H9 (cell line): ENCODE measurements around the gene TLE6. TPM values are rescaled to one million over a fixed set of nuclear protein-coding genes. Genes with fewer than 3 reads are reported as not detected.

ENCODE experiments used
- DNase-seq: peaks from one replicate; pipeline ENCODE4 v3.0.0-alpha.2; 2017
- H2AFZ ChIP-seq: one replicate; pipeline ENCODE4 v1.6.1; 2013; ENCODE audit warnings: mild to moderate bottlenecking, low read length, control low read depth, moderate library complexity
- H2AK5ac ChIP-seq: 2 replicates; pipeline ENCODE4 v1.6.1; 2013; ENCODE audit warnings: low read length, control low read depth, mixed read lengths; ENCODE audit not compliant: insufficient read length
- H2BK120ac ChIP-seq: one replicate; pipeline ENCODE4 v1.6.1; 2013; ENCODE audit warnings: low read depth, mild to moderate bottlenecking, low read length, control low read depth, inconsistent platforms; ENCODE audit not compliant: poor library complexity, severe bottlenecking
- H2BK12ac ChIP-seq: 2 replicates; pipeline ENCODE4 v1.6.1; 2013; ENCODE audit warnings: low read length, control low read depth, mixed read lengths, low read depth; ENCODE audit not compliant: insufficient read length
- H2BK15ac ChIP-seq: 2 replicates; pipeline ENCODE4 v1.6.1; 2013; ENCODE audit warnings: low read depth, low read length, control low read depth
- H2BK20ac ChIP-seq: one replicate; pipeline ENCODE4 v1.6.1; 2013; ENCODE audit warnings: low read depth, mild to moderate bottlenecking, low read length, control low read depth, inconsistent platforms; ENCODE audit not compliant: poor library complexity, severe bottlenecking
- H2BK5ac ChIP-seq: 2 replicates; pipeline ENCODE4 v1.6.1; 2013; ENCODE audit warnings: low read length, control low read depth, mixed read lengths; ENCODE audit not compliant: insufficient read length
- H3K14ac ChIP-seq: 2 replicates; pipeline ENCODE4 v1.6.1; 2013; ENCODE audit warnings: low read length, control low read depth; ENCODE audit not compliant: insufficient read depth
- H3K18ac ChIP-seq: 2 replicates; pipeline ENCODE4 v1.6.1; 2013; ENCODE audit warnings: low read depth, mild to moderate bottlenecking, mixed read lengths, low read length, control low read depth; ENCODE audit not compliant: insufficient read length
- H3K23ac ChIP-seq: 2 replicates; pipeline ENCODE4 v1.6.1; 2013; ENCODE audit warnings: low read length, control low read depth, mixed read lengths, low read depth; ENCODE audit not compliant: insufficient read length
- H3K23me2 ChIP-seq: 2 replicates; pipeline ENCODE4 v1.6.1; 2013; ENCODE audit warnings: low read depth, mild to moderate bottlenecking, mixed read lengths, low read length, control low read depth; ENCODE audit not compliant: insufficient read length, poor library complexity, severe bottlenecking
- H3K27ac ChIP-seq: 2 replicates; pipeline ENCODE4 v1.5.1; 2013; ENCODE audit warnings: low read length, control low read depth, mixed read lengths, low read depth; ENCODE audit not compliant: insufficient read length
- H3K27me3 ChIP-seq: 2 replicates; pipeline ENCODE4 v1.6.1; 2013; ENCODE audit warnings: low read length, control low read depth, inconsistent platforms; ENCODE audit not compliant: insufficient read depth
- H3K4ac ChIP-seq: 2 replicates; pipeline ENCODE4 v1.6.1; 2013; ENCODE audit warnings: low read depth, mild to moderate bottlenecking, control low read depth, inconsistent platforms, low read length, moderate library complexity
- H3K4me1 ChIP-seq: 2 replicates; pipeline ENCODE4 v1.6.1; 2013; ENCODE audit warnings: low read length, control low read depth, inconsistent platforms; ENCODE audit not compliant: insufficient read depth
- H3K4me2 ChIP-seq: 2 replicates; pipeline ENCODE4 v1.6.1; 2013; ENCODE audit warnings: low read length, control low read depth, mixed read lengths; ENCODE audit not compliant: insufficient read length, insufficient read depth
- H3K56ac ChIP-seq: 2 replicates; pipeline ENCODE4 v1.6.1; 2013; ENCODE audit warnings: low read depth, mild to moderate bottlenecking, mixed read lengths, low read length, control low read depth; ENCODE audit not compliant: insufficient read length
- H3K79me1 ChIP-seq: 2 replicates; pipeline ENCODE4 v1.6.1; 2013; ENCODE audit warnings: low read depth, mild to moderate bottlenecking, moderate library complexity, low read length, control low read depth, inconsistent platforms; ENCODE audit not compliant: insufficient read depth, poor library complexity, severe bottlenecking
- H3K79me2 ChIP-seq: 2 replicates; pipeline ENCODE4 v1.6.1; 2013; ENCODE audit warnings: low read length, control low read depth, inconsistent platforms; ENCODE audit not compliant: insufficient read depth
- H3K9ac ChIP-seq: 2 replicates; pipeline ENCODE4 v1.6.1; 2013; ENCODE audit warnings: low read length, control low read depth, mixed read lengths; ENCODE audit not compliant: insufficient read length; ENCODE audit errors: extremely low read depth
- H3K9me3 ChIP-seq: one replicate; pipeline ENCODE4 v1.6.1; 2013; ENCODE audit warnings: low read depth, low read length, inconsistent platforms; ENCODE audit not compliant: control insufficient read depth
- H3T11ph ChIP-seq: one replicate; pipeline ENCODE4 v1.6.1; 2013; ENCODE audit warnings: mild to moderate bottlenecking, low read length, control low read depth, inconsistent platforms
- H4K20me1 ChIP-seq: one replicate; pipeline ENCODE4 v1.6.1; 2013; ENCODE audit not compliant: control insufficient read depth, insufficient read length, insufficient read depth
- H4K5ac ChIP-seq: 2 replicates; pipeline ENCODE4 v1.6.1; 2013; ENCODE audit warnings: low read depth, mild to moderate bottlenecking, mixed read lengths, low read length, control low read depth; ENCODE audit not compliant: insufficient read length
- H4K8ac ChIP-seq: replicated peaks from 2 replicates; pipeline ENCODE4 v1.6.1; 2013; ENCODE audit warnings: low read length, control low read depth, mixed read lengths, low read depth; ENCODE audit not compliant: insufficient read length
- H4K91ac ChIP-seq: 2 replicates; pipeline ENCODE4 v1.6.1; 2013; ENCODE audit warnings: low read depth, mild to moderate bottlenecking, moderate library complexity, mixed read lengths, low read length, control low read depth; ENCODE audit not compliant: insufficient read length
- H3K27ac Mint-ChIP-seq, 3 experiments: 2 replicates in 2 of 3; 3 replicates in 1 of 3; pipeline ENCODE4 v1.8.0; 2020 to 2021; ENCODE audit warnings: mixed read lengths in 3 of 3, mild to moderate bottlenecking in 1 of 3, moderate library complexity in 1 of 3
- H3K27me3 Mint-ChIP-seq: 2 replicates; pipeline ENCODE4 v1.8.0; 2021; ENCODE audit warnings: low read depth, mild to moderate bottlenecking, moderate library complexity, mixed read lengths
- H3K36me3 Mint-ChIP-seq, 3 experiments: 2 replicates in 2 of 3; 3 replicates in 1 of 3; pipeline ENCODE4 v1.8.0; 2020 to 2021; ENCODE audit warnings: low read depth in 3 of 3, mixed read lengths in 3 of 3; ENCODE audit not compliant: insufficient read depth in 1 of 3
- H3K4me1 Mint-ChIP-seq, 2 experiments: 2 replicates each; pipeline ENCODE4 v1.8.0; 2020; ENCODE audit warnings: mixed read lengths in 2 of 2
- H3K4me3 Mint-ChIP-seq, 2 experiments: 2 replicates in 1 of 2; 3 replicates in 1 of 2; pipeline ENCODE4 v1.8.0; 2020 to 2021; ENCODE audit warnings: mild to moderate bottlenecking in 2 of 2, mixed read lengths in 2 of 2, moderate library complexity in 1 of 2
- H3K9me3 Mint-ChIP-seq, 2 experiments: 2 replicates in 1 of 2; 3 replicates in 1 of 2; pipeline ENCODE4 v1.8.0; 2020; ENCODE audit warnings: mild to moderate bottlenecking in 2 of 2, mixed read lengths in 2 of 2, moderate library complexity in 1 of 2
- WGBS: extraction: QIAGEN DNeasy Blood & Tissue Kit; methylation state at CpG from one replicate; pipeline ENCODE4 v1.1.7; 2013; ENCODE audit warnings: missing lambda C conversion rate, low lambda C conversion rate, mixed read lengths; ENCODE audit not compliant: insufficient read length; ENCODE audit errors: extremely low coverage; 5-methylcytosine and 5-hydroxymethylcytosine counted together
- total RNA-seq: library from RNA; stranded (reverse); gene quantifications from 2 replicates; pipeline ENCODE4 v1.2.1, GENCODE V29; 2021
- TF ChIP-seq, protein P1 (sequence below): fragments of 200-600 bp; sonication (generic); conservative IDR thresholded peaks from 3 replicates; pipeline ENCODE4 v1.8.0; 2021; ENCODE audit warnings: antibody characterized with exemption, mild to moderate bottlenecking

TLE6 gene
- total RNA-seq, 1 experiment from 2014 or later = 1.7 TPM

DNA sequence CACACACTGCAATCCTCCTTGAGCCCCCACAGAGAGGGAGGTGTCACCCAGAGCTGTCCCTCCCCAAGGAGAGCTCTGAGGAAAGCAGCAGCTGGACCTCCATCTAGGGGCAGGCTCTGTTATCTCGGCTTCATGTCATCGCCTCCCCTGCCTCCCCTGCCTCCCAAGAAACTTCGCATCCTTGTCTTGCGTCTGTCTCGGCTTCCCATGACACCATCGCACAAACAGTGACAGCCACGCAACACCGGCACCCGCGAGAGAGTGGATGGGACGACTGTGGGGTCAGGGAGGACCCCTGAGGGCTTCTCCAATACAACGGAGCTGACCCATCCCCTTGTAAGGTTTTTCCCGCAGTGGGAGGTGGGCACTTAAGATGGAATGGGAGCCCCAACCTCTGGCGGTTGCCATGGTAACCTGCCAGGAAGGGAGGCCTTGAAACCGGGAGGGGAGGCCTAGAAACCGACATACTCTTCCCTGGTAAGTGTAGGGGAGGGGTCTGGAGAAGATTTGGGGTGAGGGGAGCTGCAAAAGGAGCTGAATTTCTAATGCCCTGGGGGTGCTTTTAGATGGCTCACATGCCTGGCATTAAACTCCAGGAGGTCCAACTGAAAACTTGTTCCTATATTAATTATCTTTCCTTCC is 35.4 kb downstream of the TLE6 start:
- Histone ChIP-seq H3K27ac (no peak overlapping the region), H4K20me1 (no peaks in the 10 kb centered on the region), H2AFZ (no peak overlapping the region), H4K91ac (no peak overlapping the region), H4K8ac (no peak overlapping the region), H2BK15ac (no peak overlapping the region), H3K56ac (no peak overlapping the region), H3K79me2 (no peaks in the 10 kb centered on the region), H3K23me2 (peaks cover 2% of the 10 kb centered on the region), H3K4me2 (no peak overlapping the region), H2BK12ac (no peak overlapping the region), H3K14ac (no peak overlapping the region), H4K5ac (no peak overlapping the region), H2BK120ac (no peak overlapping the region), H3K4me1 (no peaks in the 10 kb centered on the region), H3K18ac (peak overlapping the region; percentile 86), H2BK20ac (no peak overlapping the region), H3K79me1 (no peaks in the 10 kb centered on the region), H3K27me3 (no peaks in the 10 kb centered on the region), H2BK5ac (no peak overlapping the region), H3K9ac (no peak overlapping the region), H2AK5ac (no peak overlapping the region), H3T11ph (no peak overlapping the region), H3K23ac (no peak overlapping the region), H3K9me3 (no peaks in the 10 kb centered on the region), H3K4ac (no peak overlapping the region)
- TF ChIP-seq, protein P1, sequence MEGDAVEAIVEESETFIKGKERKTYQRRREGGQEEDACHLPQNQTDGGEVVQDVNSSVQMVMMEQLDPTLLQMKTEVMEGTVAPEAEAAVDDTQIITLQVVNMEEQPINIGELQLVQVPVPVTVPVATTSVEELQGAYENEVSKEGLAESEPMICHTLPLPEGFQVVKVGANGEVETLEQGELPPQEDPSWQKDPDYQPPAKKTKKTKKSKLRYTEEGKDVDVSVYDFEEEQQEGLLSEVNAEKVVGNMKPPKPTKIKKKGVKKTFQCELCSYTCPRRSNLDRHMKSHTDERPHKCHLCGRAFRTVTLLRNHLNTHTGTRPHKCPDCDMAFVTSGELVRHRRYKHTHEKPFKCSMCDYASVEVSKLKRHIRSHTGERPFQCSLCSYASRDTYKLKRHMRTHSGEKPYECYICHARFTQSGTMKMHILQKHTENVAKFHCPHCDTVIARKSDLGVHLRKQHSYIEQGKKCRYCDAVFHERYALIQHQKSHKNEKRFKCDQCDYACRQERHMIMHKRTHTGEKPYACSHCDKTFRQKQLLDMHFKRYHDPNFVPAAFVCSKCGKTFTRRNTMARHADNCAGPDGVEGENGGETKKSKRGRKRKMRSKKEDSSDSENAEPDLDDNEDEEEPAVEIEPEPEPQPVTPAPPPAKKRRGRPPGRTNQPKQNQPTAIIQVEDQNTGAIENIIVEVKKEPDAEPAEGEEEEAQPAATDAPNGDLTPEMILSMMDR = no peak
- H3K9me3 Mint-ChIP-seq = no peaks in the 10 kb centered on the region
- no CpG with 5 or more reads among the region's 16 CpGs for WGBS
- no peak overlapping the region for H3K4me3 Mint-ChIP-seq
- peaks cover 6% of the 10 kb centered on the region for H3K27me3 Mint-ChIP-seq
- no peak for DNase-seq
- H3K27ac Mint-ChIP-seq = 0 out of 7 replicates have a peak overlapping the region, but pooled peaks of 1 of the 3 experiments have one; percentile 55
- no peaks in the 10 kb centered on the region for H3K36me3 Mint-ChIP-seq
- H3K4me1 Mint-ChIP-seq = peaks cover 3 to 18% of the 10 kb centered on the region in 2 experiments; a peak in 2 of 4 replicates
